HL-60 (cell line): ENCODE data around the gene VAMP8.
A peak's percentile ranks its signal among the peaks of the same experiment; 100 is the strongest.

Source experiments
- CTCF ChIP-seq: IDR thresholded peaks from one replicate; pipeline ENCODE4 v1.5.1; 2011; ENCODE audit warnings: low read length, control low read depth, inconsistent platforms; ENCODE audit not compliant: insufficient read depth
- POLR2AphosphoS5 ChIP-seq: IDR thresholded peaks from 2 replicates; pipeline ENCODE4 v1.6.1; 2012; ENCODE audit warnings: low read depth
- REST ChIP-seq: IDR thresholded peaks from 2 replicates; pipeline ENCODE4 v1.6.1; 2012; ENCODE audit warnings: low read depth; ENCODE audit not compliant: insufficient replicate concordance

GRCh38 chr2:85537600-85538506 is 39.5 kb upstream of the VAMP8 start:
- TF ChIP-seq CTCF, result no peak
- peak; percentile 70 for TF ChIP-seq POLR2AphosphoS5
- TF ChIP-seq REST, result peak; percentile 9
